H1 (cell line): ENCODE measurements around the gene UBE2G2. TPM values are rescaled to one million over a fixed set of nuclear protein-coding genes. Genes with fewer than 3 reads are reported as not detected.

Experiments
- CTCF ChIA-PET: fragments of 300-600 bp; sonication (Branson Sonifier 250); formaldehyde crosslinking; loops from one replicate; lab custom pipeline; 2021; ENCODE audit not compliant: partially characterized antibody; lab: Charles Lee
- POLR2A ChIA-PET: fragments of 300-600 bp; sonication (Branson Sonifier 250); formaldehyde crosslinking; loops from one replicate; lab custom pipeline; 2021; ENCODE audit warnings: inconsistent platforms; ENCODE audit not compliant: partially characterized antibody; lab: Charles Lee
- DNase-seq, 2 experiments: peaks; one replicate each; pipeline versions ENCODE4 v3.0.0 to v3.0.0-alpha.2; 2010 to 2022; ENCODE audit warnings: low spot score in 2 of 2, low read depth in 1 of 2, mixed read lengths in 1 of 2
- FAIRE-seq: peaks from 2 replicates; lab custom pipeline; 2011; peaks lifted over from hg19 to GRCh38; lab: Jason Lieb, UNC
- H2AFZ ChIP-seq: 2 replicates; pipeline ENCODE4 v1.8.1; 2012; ENCODE audit warnings: low read length, inconsistent platforms
- H2AK5ac ChIP-seq: 2 replicates; pipeline ENCODE4 v1.6.1; 2013; ENCODE audit warnings: low read depth, low read length
- H2BK120ac ChIP-seq: replicated peaks from 2 replicates; pipeline ENCODE3; 2013; ENCODE audit warnings: low read depth, low read length, inconsistent platforms
- H2BK12ac ChIP-seq: 2 replicates; pipeline ENCODE4 v1.6.1; 2013; ENCODE audit warnings: low read depth, low read length
- H2BK15ac ChIP-seq: 2 replicates; pipeline ENCODE4 v1.6.1; 2013; ENCODE audit warnings: low read length
- H2BK20ac ChIP-seq: 2 replicates; pipeline ENCODE4 v1.6.1; 2013; ENCODE audit warnings: low read length
- H2BK5ac ChIP-seq: 2 replicates; pipeline ENCODE4 v1.6.1; 2013; ENCODE audit warnings: low read depth, low read length
- H3K14ac ChIP-seq: 2 replicates; pipeline ENCODE4 v1.6.1; 2013; ENCODE audit warnings: inconsistent platforms; ENCODE audit not compliant: insufficient read length
- H3K18ac ChIP-seq: 2 replicates; pipeline ENCODE4 v1.6.1; 2013; ENCODE audit warnings: low read length; ENCODE audit errors: extremely low read depth
- H3K23ac ChIP-seq: 2 replicates; pipeline ENCODE4 v1.6.1; 2013; ENCODE audit warnings: inconsistent platforms; ENCODE audit not compliant: insufficient read length
- H3K23me2 ChIP-seq: 2 replicates; pipeline ENCODE4 v1.6.1; 2013; ENCODE audit warnings: low read depth, low read length
- H3K27ac ChIP-seq: 2 replicates; pipeline ENCODE4 v1.6.1; 2011; ENCODE audit warnings: low read depth, low read length, inconsistent platforms
- H3K27me3 ChIP-seq, 4 experiments: replicated peaks in 1 of 4; 1 replicate in 1 of 4; 2 replicates in 3 of 4; pipeline versions ENCODE4 v1.6.1 to v1.8.1; 2011 to 2013; ENCODE audit warnings: low read length in 3 of 4, mild to moderate bottlenecking in 3 of 4, inconsistent platforms in 2 of 4, mixed read lengths in 2 of 4, moderate library complexity in 1 of 4; ENCODE audit not compliant: control insufficient read depth in 3 of 4, insufficient read depth in 3 of 4; ENCODE audit errors: extremely low read depth in 1 of 4
- H3K36me3 ChIP-seq, 4 experiments: 2 replicates each; pipeline versions ENCODE4 v1.6.1 to v1.8.1; 2011 to 2013; ENCODE audit warnings: mild to moderate bottlenecking in 4 of 4, low read length in 3 of 4, moderate library complexity in 2 of 4, control low read depth in 1 of 4, inconsistent platforms in 1 of 4; ENCODE audit not compliant: insufficient read depth in 4 of 4, control insufficient read depth in 2 of 4
- H3K4ac ChIP-seq: replicated peaks from 2 replicates; pipeline ENCODE3; 2013; ENCODE audit warnings: low read length, low read depth, mixed read lengths, inconsistent platforms; ENCODE audit not compliant: insufficient read length
- H3K4me1 ChIP-seq, 4 experiments: replicated peaks in 1 of 4; 1 replicate in 1 of 4; 2 replicates in 3 of 4; pipeline versions ENCODE4 v1.6.1 to v1.8.1; 2011 to 2013; ENCODE audit warnings: low read length in 3 of 4, inconsistent platforms in 2 of 4, mixed read lengths in 1 of 4; ENCODE audit not compliant: insufficient read depth in 4 of 4, control insufficient read depth in 3 of 4
- H3K4me2 ChIP-seq, 2 experiments: 2 replicates each; pipeline versions ENCODE4 v1.6.1 to v1.8.1; 2011 to 2013; ENCODE audit warnings: low read depth in 2 of 2, low read length in 2 of 2, control low read depth in 1 of 2, inconsistent platforms in 1 of 2, mild to moderate bottlenecking in 1 of 2; ENCODE audit not compliant: insufficient read depth in 1 of 2
- H3K4me3 ChIP-seq, 4 experiments: fragments of 200-600, 300-600 bp in 1 of 4; sonication (generic), shearing (Covaris generic), sonication (Bioruptor Twin) in 1 of 4; 2 replicates each; pipeline versions ENCODE4 v1.5.1 to v1.8.1; 2011 to 2016; ENCODE audit warnings: low read length in 4 of 4, low read depth in 3 of 4, control low read depth in 2 of 4, inconsistent platforms in 2 of 4, mild to moderate bottlenecking in 2 of 4, mixed read lengths in 1 of 4, moderate library complexity in 1 of 4; ENCODE audit not compliant: insufficient read depth in 2 of 4; ENCODE audit errors: extremely low read depth in 1 of 4
- H3K56ac ChIP-seq: replicated peaks from 2 replicates; pipeline ENCODE3; 2013; ENCODE audit warnings: low read depth, mild to moderate bottlenecking, mixed read lengths, low read length, inconsistent platforms; ENCODE audit not compliant: insufficient read length
- H3K79me1 ChIP-seq: 2 replicates; pipeline ENCODE4 v1.6.1; 2013; ENCODE audit warnings: low read depth, low read length, control low read depth
- H3K79me2 ChIP-seq, 2 experiments: 2 replicates each; pipeline versions ENCODE4 v1.6.1 to v1.8.1; 2012 to 2013; ENCODE audit warnings: low read length in 2 of 2, mild to moderate bottlenecking in 2 of 2, inconsistent platforms in 1 of 2; ENCODE audit not compliant: insufficient read depth in 2 of 2, control insufficient read depth in 1 of 2
- H3K9ac ChIP-seq, 4 experiments: replicated peaks in 1 of 4; 1 replicate in 1 of 4; 2 replicates in 3 of 4; pipeline versions ENCODE4 v1.6.1 to v1.8.1; 2011 to 2013; ENCODE audit warnings: low read depth in 3 of 4, low read length in 3 of 4, control low read depth in 2 of 4, mild to moderate bottlenecking in 2 of 4, moderate library complexity in 2 of 4, inconsistent platforms in 1 of 4; ENCODE audit errors: extremely low read depth in 1 of 4
- H3K9me3 ChIP-seq, 2 experiments: 2 replicates each; pipeline versions ENCODE4 v1.6.1 to v1.8.1; 2012 to 2013; ENCODE audit warnings: mild to moderate bottlenecking in 2 of 2, moderate library complexity in 2 of 2, control low read depth in 1 of 2, inconsistent platforms in 1 of 2, low read depth in 1 of 2, low read length in 1 of 2, mixed read lengths in 1 of 2; ENCODE audit not compliant: insufficient read depth in 2 of 2
- H4K20me1 ChIP-seq, 2 experiments: replicated peaks in 1 of 2; 2 replicates each; pipeline versions ENCODE3 to v1.8.1; 2011 to 2013; ENCODE audit warnings: inconsistent platforms in 2 of 2, low read length in 2 of 2, mild to moderate bottlenecking in 1 of 2; ENCODE audit not compliant: insufficient read depth in 2 of 2, control insufficient read depth in 1 of 2
- H4K5ac ChIP-seq: 2 replicates; pipeline ENCODE4 v1.6.1; 2013; ENCODE audit warnings: low read length, low read depth, mixed read lengths, inconsistent platforms; ENCODE audit not compliant: insufficient read length
- H4K8ac ChIP-seq: 2 replicates; pipeline ENCODE4 v1.8.0; 2013; ENCODE audit warnings: mild to moderate bottlenecking, moderate library complexity, low read length, inconsistent platforms; ENCODE audit not compliant: insufficient read depth; ENCODE audit errors: extremely low read depth
- H4K91ac ChIP-seq: replicated peaks from 2 replicates; pipeline ENCODE3; 2013; ENCODE audit warnings: low read length, mixed read lengths, inconsistent platforms; ENCODE audit not compliant: insufficient read length
- GABPA ChIP-seq: IDR thresholded peaks from 2 replicates; pipeline ENCODE4 v1.6.1; 2011; ENCODE audit warnings: mild to moderate bottlenecking, low read length, moderate library complexity, borderline replicate concordance; ENCODE audit not compliant: insufficient read depth
- HDAC6 ChIP-seq: IDR thresholded peaks from one replicate; pipeline ENCODE4 v1.7.1; 2012; ENCODE audit warnings: low read depth, mild to moderate bottlenecking, inconsistent platforms, low read length, moderate library complexity
- POLR2A ChIP-seq, 2 experiments: IDR thresholded peaks; 1 replicate in 1 of 2; 2 replicates in 1 of 2; pipeline ENCODE4 v1.6.1; 2011; ENCODE audit warnings: low read depth in 2 of 2, low read length in 2 of 2, mild to moderate bottlenecking in 2 of 2; ENCODE audit errors: control extremely low read depth in 1 of 2
- RXRA ChIP-seq: IDR thresholded peaks from 2 replicates; pipeline ENCODE4 v1.6.1; 2011; ENCODE audit warnings: low read depth, mild to moderate bottlenecking, low read length, moderate library complexity; ENCODE audit not compliant: insufficient read depth
- SP4 ChIP-seq: IDR thresholded peaks from 2 replicates; pipeline ENCODE4 v1.6.1; 2012; ENCODE audit warnings: low read length, inconsistent platforms
- TAF1 ChIP-seq: IDR thresholded peaks from 2 replicates; pipeline ENCODE4 v1.6.1; 2011; ENCODE audit warnings: mild to moderate bottlenecking, low read depth, low read length
- WGBS, 2 experiments: shearing (Covaris generic) in 1 of 2; methylation state at CpG; one replicate each; pipeline versions ENCODE4 v1.1.6 to v1.1.7; 2013 to 2015; ENCODE audit warnings: low lambda C conversion rate in 2 of 2, mixed read lengths in 2 of 2, inconsistent platforms in 1 of 2, low coverage in 1 of 2, missing lambda C conversion rate in 1 of 2; ENCODE audit not compliant: insufficient replicate concordance in 2 of 2, insufficient coverage in 1 of 2, insufficient read length in 1 of 2; ENCODE audit errors: extremely low coverage in 1 of 2, missing lambda C conversion rate in 1 of 2; 5-methylcytosine and 5-hydroxymethylcytosine counted together
- polyA plus RNA-seq, 7 experiments: library from polyadenylated mRNA; depleted of rRNA in 3 of 7; stranded (reverse) in 5 of 7; unstranded in 2 of 7; fragments of >200 nt in 5 of 7; fragments of 200-250 nt in 2 of 7; gene quantifications; 1 replicate in 5 of 7; 2 replicates in 1 of 7; 4 replicates in 1 of 7; pipeline versions ENCODE4 v1.2.1 to v1.2.3, GENCODE V29; 2011 to 2013; ENCODE audit warnings: missing spikeins in 2 of 7, mixed read lengths in 2 of 7
- total RNA-seq: library from RNA; stranded (reverse); fragmentation: NEBNext Ultra II Directional; extraction: Animal tissue kit (Norgen Biotek cat#: 25700); gene quantifications from 2 replicates; pipeline ENCODE4 v1.2.1, GENCODE V29; 2021

UBE2G2 gene
- total and polyA plus RNA-seq, 2 of the 8 experiments (the other 6 are each of a cell fraction or from before 2014, with no cell fraction given) = 96.3 to 101 TPM

GRCh38 chr21:44762221-44763049, 39.2 kb downstream of the UBE2G2 start:
- H2BK5ac ChIP-seq = peak overlapping the region; percentile 42; the same call in 1 of the 2 replicates
- no peak overlapping the region for H3K56ac ChIP-seq
- no peak overlapping the region for H3K23ac ChIP-seq
- no peak overlapping the region for H3K4me3 ChIP-seq
- H2AK5ac ChIP-seq = no peak overlapping the region; the same call in 1 of the 2 replicates
- no peak overlapping the region for H4K5ac ChIP-seq
- peaks cover 0 to 40% (median 18%) of the 10 kb centered on the region in 4 experiments; a peak in 6 of 7 replicates for H3K4me1 ChIP-seq
- TF ChIP-seq GABPA (no peak), POLR2A (IDR thresholded peaks at IDR 0.05; ENCODE audit: control extremely low read depth in 1 of 2, low read depth in 2 of 2, low read length in 2 of 2) (no peak), SP4 (no peak), TAF1 (no peak), HDAC6 (no peak), RXRA (no peak)
- H4K8ac ChIP-seq = no peak overlapping the region
- peak overlapping the region; percentile 64; the same call in 1 of the 2 replicates for H2BK20ac ChIP-seq
- no peaks in the 10 kb centered on the region for H3K79me2 ChIP-seq
- H3K18ac ChIP-seq = no peak overlapping the region
- no peak overlapping the region for H3K14ac ChIP-seq
- no peaks in the 10 kb centered on the region for H4K20me1 ChIP-seq
- H3K9me3 ChIP-seq = peaks cover 0 to 6% of the 10 kb centered on the region in 2 experiments; a peak in 1 of 4 replicates
- ChIA-PET POLR2A (interaction anchor here (0.9 to 1.7 kb wide), 4 partner anchors 8 to 244 kb away, joined by 3 to 4 read pairs (median 3); no protein-coding TSS in a partner anchor), CTCF (interaction anchor here (1.0 to 4.7 kb wide), 16 partner anchors 9 to 267 kb away, joined by 3 to 28 read pairs (median 4); partner anchors contain the start of genes KRTAP10-12 and UBE2G2)
- H3K4ac ChIP-seq = peak overlapping the region; percentile 50
- no peaks in the 10 kb centered on the region for H3K23me2 ChIP-seq
- no peaks in the 10 kb centered on the region for H3K36me3 ChIP-seq
- H3K4me2 ChIP-seq = no peak overlapping the region
- no peak overlapping the region for H3K27ac ChIP-seq
- H3K79me1 ChIP-seq = peaks cover 3% of the 10 kb centered on the region; the same call in 1 of the 2 replicates
- no peak overlapping the region for H2AFZ ChIP-seq
- H2BK120ac ChIP-seq = no peak overlapping the region
- H2BK12ac ChIP-seq = peak overlapping the region; percentile 65; the same call in 1 of the 2 replicates
- H3K27me3 ChIP-seq = no peaks in the 10 kb centered on the region
- DNase-seq = no peak
- no peak overlapping the region for H3K9ac ChIP-seq
- no peak for FAIRE-seq
- 90% methylated on average over 23 of the region's 24 CpGs; no CpG with 5 or more reads in 1 of the 2 experiments for WGBS, 2 experiments
- H4K91ac ChIP-seq = peak overlapping the region; percentile 77
- H2BK15ac ChIP-seq = peak overlapping the region; percentile 97; the same call in 1 of the 2 replicates
